Measurements from ENCODE around the gene SLC6A13. TPM values are rescaled to one million over a fixed set of nuclear protein-coding genes. Genes with fewer than 3 reads are reported as not detected.

The SLC6A13 gene
- total RNA-seq, 2 donors from 2014 or later: 0.54 TPM; not detected in 1

GRCh38 chr12:215116-215515 lies 47.5 kb downstream of the SLC6A13 start:
- no peak for TF ChIP-seq CTCF (IDR thresholded peaks at IDR 0.05)
- Histone ChIP-seq H3K36me3 (no peaks in the 10 kb centered on the region), H3K27ac (no peak overlapping the region), H3K27me3 (replicated peaks; ENCODE audit: insufficient read depth) (peaks cover 3% of the 10 kb centered on the region), H3K4me1 (ENCODE audit: control insufficient read depth in 1 of 2, low read depth in 2 of 2) (no peaks in the 10 kb centered on the region), H3K4me3 (no peak overlapping the region), H3K9me3 (no peaks in the 10 kb centered on the region)
- DNase-seq (ENCODE audit: low spot score): no peak
- no peak for ATAC-seq (ENCODE audit: insufficient number of reproducible peaks, low FRiP score, low read depth)

DNA sequence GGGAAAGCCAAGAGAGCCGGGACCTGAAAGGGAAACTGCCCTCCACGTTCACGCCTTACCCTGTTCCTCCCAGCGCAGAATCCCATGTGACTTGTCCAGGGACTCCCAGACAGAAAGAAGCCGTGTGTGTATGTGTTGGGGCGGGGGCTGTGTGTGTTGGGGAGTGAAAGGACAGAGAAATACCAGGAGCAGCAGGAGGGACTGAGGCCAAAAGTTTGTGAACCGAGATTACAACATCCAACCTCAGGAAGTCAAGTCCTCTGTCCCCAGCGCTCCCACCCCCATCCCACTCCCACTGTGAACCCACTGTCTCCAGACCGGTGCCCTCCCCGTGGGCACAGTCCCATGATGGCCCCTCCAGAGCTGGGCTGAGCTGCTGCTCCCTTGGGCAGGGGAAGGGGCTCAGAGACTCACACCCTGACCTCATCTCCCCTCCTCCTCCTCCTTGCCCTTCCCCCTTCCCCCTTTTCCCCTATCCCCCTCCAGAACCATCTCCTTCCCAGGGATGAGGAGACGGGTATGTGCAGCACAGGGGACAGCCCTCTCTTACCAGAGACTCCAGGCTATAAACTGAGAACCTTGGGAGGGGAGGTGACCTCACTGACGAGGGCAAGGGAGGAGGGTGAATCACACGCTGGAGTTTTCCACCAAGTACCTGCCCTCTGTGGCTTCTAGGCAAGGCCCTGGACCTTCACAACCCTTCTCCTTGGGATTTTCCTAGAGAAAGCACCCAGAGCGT lies 48.5 kb downstream of the SLC6A13 start, which contains the start of gene SLC6A12:
TSS of gene SLC6A12 (minus strand) at position 155 of the 739 bp plus-strand sequence. CDS start 4,171 bp downstream, outside the sequence.
- peak within 1 kb of the TSS; percentile 49 for H3K4me3 ChIP-seq
- ATAC-seq (ENCODE audit: insufficient number of reproducible peaks, low FRiP score, low read depth) (no peak), DNase-seq (ENCODE audit: low spot score) (no peak)
- H3K4me1 ChIP-seq (ENCODE audit: control insufficient read depth in 1 of 2, low read depth in 2 of 2): no peaks in the 10 kb centered on the region
- TF ChIP-seq CTCF (IDR thresholded peaks at IDR 0.05): no peak
- H3K36me3 ChIP-seq: no peaks in the 10 kb centered on the region
- peaks cover 3% of the 10 kb centered on the region for H3K27me3 ChIP-seq (replicated peaks; ENCODE audit: insufficient read depth)
- H3K9me3 ChIP-seq: no peaks in the 10 kb centered on the region
- H3K27ac ChIP-seq: no peak within 1 kb of the TSS

DNA sequence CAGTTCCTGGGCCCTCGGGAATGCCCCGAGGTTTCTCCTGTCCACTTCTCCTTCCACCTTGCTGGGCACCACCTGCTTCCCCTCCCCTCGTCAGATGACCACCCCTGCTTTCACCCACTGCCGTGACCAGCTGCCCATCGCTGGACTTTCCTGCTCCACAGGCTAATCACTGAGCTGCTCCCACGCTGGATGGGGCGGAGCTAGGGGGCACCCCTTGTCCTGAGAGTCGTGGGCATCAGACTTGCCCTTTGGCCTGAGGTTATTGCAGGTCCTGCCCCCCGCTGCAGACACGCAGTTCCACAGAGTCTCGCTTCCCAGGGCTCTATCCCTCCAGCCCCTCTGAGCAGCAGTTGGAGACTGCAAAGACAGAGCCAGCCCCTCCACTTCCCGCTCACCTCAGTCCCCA lies 49.1 kb downstream of the SLC6A13 start:
- TF ChIP-seq CTCF (IDR thresholded peaks at IDR 0.05): no peak
- H3K27me3 ChIP-seq (replicated peaks; ENCODE audit: insufficient read depth): peaks cover 3% of the 10 kb centered on the region

DNA sequence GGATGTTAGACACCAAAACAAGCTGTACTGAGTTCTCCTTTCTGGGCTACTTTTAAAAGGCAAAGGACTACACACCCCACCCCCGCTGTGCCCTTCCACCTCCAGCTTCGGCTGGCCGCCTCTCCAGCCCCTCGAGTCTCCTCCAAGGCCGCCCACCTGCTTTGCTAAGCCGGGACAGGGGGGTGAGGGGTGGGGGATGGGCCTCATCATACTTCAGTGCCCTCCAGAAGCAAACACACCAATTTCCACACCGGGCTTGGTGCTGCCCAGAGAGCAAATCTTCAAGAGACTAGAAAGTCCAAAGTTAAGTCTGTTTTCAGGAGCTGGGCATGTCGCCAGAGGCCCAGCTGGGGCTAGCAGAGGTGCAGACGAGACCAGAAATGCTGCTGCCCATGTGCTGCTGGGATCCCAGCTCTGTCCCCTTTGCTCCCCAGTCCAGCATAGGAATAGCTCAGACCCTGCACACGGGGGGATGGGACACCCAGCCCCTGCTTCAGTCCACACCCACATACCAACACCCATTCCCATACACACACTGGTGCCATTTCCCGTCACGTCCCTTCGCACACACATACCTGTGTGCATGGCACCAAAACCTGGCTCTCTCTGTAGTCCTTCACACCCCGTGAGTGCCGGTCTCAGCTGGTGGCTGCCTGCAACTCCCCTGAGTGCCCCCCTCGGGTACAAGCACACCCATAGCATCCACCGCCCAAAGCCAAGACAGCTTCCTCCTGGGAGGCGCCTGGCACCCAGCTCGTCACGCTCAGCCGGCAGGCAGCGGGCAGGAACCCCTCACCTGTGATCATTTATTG lies 49.7 kb downstream of the SLC6A13 start:
- Histone ChIP-seq H3K4me3 (peak overlapping the region; percentile 49), H3K36me3 (no peaks in the 10 kb centered on the region), H3K4me1 (ENCODE audit: control insufficient read depth in 1 of 2, low read depth in 2 of 2) (no peaks in the 10 kb centered on the region), H3K27me3 (replicated peaks; ENCODE audit: insufficient read depth) (peaks cover 3% of the 10 kb centered on the region), H3K9me3 (no peaks in the 10 kb centered on the region), H3K27ac (no peak overlapping the region)
- no peak for DNase-seq (ENCODE audit: low spot score)
- no peak for TF ChIP-seq CTCF (IDR thresholded peaks at IDR 0.05)
- no peak for ATAC-seq (ENCODE audit: insufficient number of reproducible peaks, low FRiP score, low read depth)

More for the DNA sequence above, 49.1 kb downstream of the SLC6A13 start:
- Histone ChIP-seq H3K4me3 (peak overlapping the region; percentile 49), H3K4me1 (ENCODE audit: control insufficient read depth in 1 of 2, low read depth in 2 of 2) (no peaks in the 10 kb centered on the region), H3K9me3 (no peaks in the 10 kb centered on the region), H3K36me3 (no peaks in the 10 kb centered on the region), H3K27ac (no peak overlapping the region)
- DNase-seq (ENCODE audit: low spot score) (no peak), ATAC-seq (ENCODE audit: insufficient number of reproducible peaks, low FRiP score, low read depth) (no peak)

GRCh38 chr12:212415-212714 lies 50.3 kb downstream of the SLC6A13 start:
- TF ChIP-seq CTCF (IDR thresholded peaks at IDR 0.05): no peak
- Histone ChIP-seq H3K4me1 (ENCODE audit: control insufficient read depth in 1 of 2, low read depth in 2 of 2) (no peaks in the 10 kb centered on the region), H3K27me3 (replicated peaks; ENCODE audit: insufficient read depth) (peaks cover 3% of the 10 kb centered on the region), H3K4me3 (peak overlapping the region; percentile 49), H3K36me3 (no peaks in the 10 kb centered on the region), H3K27ac (no peak overlapping the region), H3K9me3 (no peaks in the 10 kb centered on the region)
- no peak for ATAC-seq (ENCODE audit: insufficient number of reproducible peaks, low FRiP score, low read depth)
- no peak for DNase-seq (ENCODE audit: low spot score)
